ENCODE data around the gene PLXDC1. TPM values are rescaled to one million over a fixed set of nuclear protein-coding genes. Genes with fewer than 3 reads are reported as not detected.

The PLXDC1 gene
- total and polyA plus RNA-seq, 2 donors (not counting 1 experiment from before 2014, with no cell fraction given): 5.8 to 6.3 TPM

DNA sequence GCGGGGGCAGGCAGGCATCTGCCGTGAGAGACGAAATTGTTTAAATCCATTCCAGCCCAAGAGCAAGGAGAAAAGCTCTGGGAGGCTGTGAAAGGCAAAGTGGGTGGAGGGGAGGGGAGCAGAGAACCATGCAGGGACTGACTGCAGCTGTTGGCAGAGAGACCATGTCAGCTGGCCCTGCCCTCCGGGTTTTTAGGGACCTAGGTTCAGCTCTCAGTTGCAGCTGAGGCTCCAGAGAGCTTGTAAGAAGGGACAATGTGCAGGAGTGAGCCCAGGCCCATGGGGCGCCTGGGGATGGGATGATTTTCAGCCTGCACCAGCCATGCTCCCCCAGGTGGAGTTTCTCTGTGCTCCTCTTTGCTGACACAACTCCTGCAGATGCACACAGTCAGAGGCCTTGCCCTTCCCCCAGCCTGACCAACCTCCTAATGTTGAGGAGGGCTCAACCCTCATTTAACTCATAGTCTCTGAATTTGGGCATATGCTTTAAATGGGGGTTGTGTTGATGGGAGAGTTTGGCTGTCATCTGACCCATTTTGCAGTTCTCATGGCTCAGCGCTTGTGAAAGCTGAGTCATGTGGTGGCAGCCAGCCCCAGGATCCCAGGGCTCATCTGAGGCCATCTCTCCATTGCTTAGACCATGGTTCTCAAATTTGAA, 70.9 kb downstream of the PLXDC1 start:
- no peak overlapping the region for H3K9ac ChIP-seq (ENCODE audit: insufficient read depth, low read length)
- TF ChIP-seq, protein P1, sequence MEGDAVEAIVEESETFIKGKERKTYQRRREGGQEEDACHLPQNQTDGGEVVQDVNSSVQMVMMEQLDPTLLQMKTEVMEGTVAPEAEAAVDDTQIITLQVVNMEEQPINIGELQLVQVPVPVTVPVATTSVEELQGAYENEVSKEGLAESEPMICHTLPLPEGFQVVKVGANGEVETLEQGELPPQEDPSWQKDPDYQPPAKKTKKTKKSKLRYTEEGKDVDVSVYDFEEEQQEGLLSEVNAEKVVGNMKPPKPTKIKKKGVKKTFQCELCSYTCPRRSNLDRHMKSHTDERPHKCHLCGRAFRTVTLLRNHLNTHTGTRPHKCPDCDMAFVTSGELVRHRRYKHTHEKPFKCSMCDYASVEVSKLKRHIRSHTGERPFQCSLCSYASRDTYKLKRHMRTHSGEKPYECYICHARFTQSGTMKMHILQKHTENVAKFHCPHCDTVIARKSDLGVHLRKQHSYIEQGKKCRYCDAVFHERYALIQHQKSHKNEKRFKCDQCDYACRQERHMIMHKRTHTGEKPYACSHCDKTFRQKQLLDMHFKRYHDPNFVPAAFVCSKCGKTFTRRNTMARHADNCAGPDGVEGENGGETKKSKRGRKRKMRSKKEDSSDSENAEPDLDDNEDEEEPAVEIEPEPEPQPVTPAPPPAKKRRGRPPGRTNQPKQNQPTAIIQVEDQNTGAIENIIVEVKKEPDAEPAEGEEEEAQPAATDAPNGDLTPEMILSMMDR (conservative IDR thresholded peaks at IDR 0.05 in 1 of 2, IDR thresholded peaks at IDR 0.05 in 1 of 2; ENCODE audit: low read depth in 1 of 2, low read length in 2 of 2): no peak
- TF ChIP-seq EZH2 (IDR thresholded peaks at IDR 0.05; ENCODE audit: low read length, missing control alignments): no peak
- no peak overlapping the region for H3K4me3 ChIP-seq (replicated peaks in 1 of 4; ENCODE audit: control extremely low read depth in 1 of 4, insufficient read depth in 1 of 4, low read depth in 3 of 4, low read length in 4 of 4)
- no peak overlapping the region for H3K27ac ChIP-seq (ENCODE audit: insufficient read depth, low read length)
- H3K4me2 ChIP-seq (ENCODE audit: extremely low read depth, insufficient read depth, low read length): no peak overlapping the region
- peak; percentile 49 to 56 for DNase-seq (ENCODE audit: low read depth in 2 of 2)
- H3K4me1 ChIP-seq (ENCODE audit: control insufficient read depth, extremely low read depth, insufficient read depth, low read length): peaks cover 10% of the 10 kb centered on the region
- no peak overlapping the region for H2AFZ ChIP-seq (ENCODE audit: low read length)
- H3K36me3 ChIP-seq (ENCODE audit: control insufficient read depth, insufficient read depth, low read length): no peaks in the 10 kb centered on the region
- H3K27me3 ChIP-seq (ENCODE audit: control insufficient read depth, insufficient read depth, low read length): peaks cover 14% of the 10 kb centered on the region
- no peaks in the 10 kb centered on the region for H4K20me1 ChIP-seq (ENCODE audit: control insufficient read depth, extremely low read depth, insufficient read depth, low read length)
- H3K79me2 ChIP-seq (ENCODE audit: control insufficient read depth, insufficient read depth, low read length): no peaks in the 10 kb centered on the region
- no peaks in the 10 kb centered on the region for H3K9me3 ChIP-seq (ENCODE audit: control insufficient read depth, insufficient read depth, low read depth, low read length)

DNA sequence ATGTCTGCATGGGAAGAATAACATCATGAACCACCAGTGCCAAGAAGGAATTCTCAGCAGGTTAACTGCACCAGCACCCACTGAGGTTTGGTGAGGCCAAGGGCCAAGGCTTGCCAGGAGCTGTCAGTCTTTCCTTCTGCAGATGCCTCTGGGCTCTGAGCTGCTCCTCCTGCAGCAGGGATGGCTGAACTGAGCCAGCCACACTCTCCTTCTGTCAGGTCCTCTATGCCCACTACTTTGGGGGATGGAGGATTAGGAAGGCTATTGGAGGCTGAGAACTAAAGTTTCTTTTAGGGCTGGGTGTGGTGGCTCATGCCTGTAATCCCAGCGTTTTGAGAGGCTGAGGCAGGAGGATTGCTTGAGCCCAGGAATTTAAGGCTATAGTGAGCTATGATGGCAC, 71.6 kb downstream of the PLXDC1 start:
- Histone ChIP-seq H3K27ac (ENCODE audit: insufficient read depth, low read length) (no peak overlapping the region), H3K36me3 (ENCODE audit: control insufficient read depth, insufficient read depth, low read length) (no peaks in the 10 kb centered on the region), H3K9me3 (ENCODE audit: control insufficient read depth, insufficient read depth, low read depth, low read length) (no peaks in the 10 kb centered on the region), H2AFZ (ENCODE audit: low read length) (no peak overlapping the region), H3K27me3 (ENCODE audit: control insufficient read depth, insufficient read depth, low read length) (peaks cover 14% of the 10 kb centered on the region), H4K20me1 (ENCODE audit: control insufficient read depth, extremely low read depth, insufficient read depth, low read length) (no peaks in the 10 kb centered on the region), H3K4me1 (ENCODE audit: control insufficient read depth, extremely low read depth, insufficient read depth, low read length) (peaks cover 10% of the 10 kb centered on the region), H3K4me3 (replicated peaks in 1 of 4; ENCODE audit: control extremely low read depth in 1 of 4, insufficient read depth in 1 of 4, low read depth in 3 of 4, low read length in 4 of 4) (no peak overlapping the region), H3K4me2 (ENCODE audit: extremely low read depth, insufficient read depth, low read length) (no peak overlapping the region), H3K79me2 (ENCODE audit: control insufficient read depth, insufficient read depth, low read length) (no peaks in the 10 kb centered on the region), H3K9ac (ENCODE audit: insufficient read depth, low read length) (no peak overlapping the region)
- no peak for DNase-seq (ENCODE audit: low read depth in 2 of 2)
- TF ChIP-seq EZH2 (IDR thresholded peaks at IDR 0.05; ENCODE audit: low read length, missing control alignments): no peak
- TF ChIP-seq, protein P1 (conservative IDR thresholded peaks at IDR 0.05 in 1 of 2, IDR thresholded peaks at IDR 0.05 in 1 of 2; ENCODE audit: low read depth in 1 of 2, low read length in 2 of 2): no peak

DNA sequence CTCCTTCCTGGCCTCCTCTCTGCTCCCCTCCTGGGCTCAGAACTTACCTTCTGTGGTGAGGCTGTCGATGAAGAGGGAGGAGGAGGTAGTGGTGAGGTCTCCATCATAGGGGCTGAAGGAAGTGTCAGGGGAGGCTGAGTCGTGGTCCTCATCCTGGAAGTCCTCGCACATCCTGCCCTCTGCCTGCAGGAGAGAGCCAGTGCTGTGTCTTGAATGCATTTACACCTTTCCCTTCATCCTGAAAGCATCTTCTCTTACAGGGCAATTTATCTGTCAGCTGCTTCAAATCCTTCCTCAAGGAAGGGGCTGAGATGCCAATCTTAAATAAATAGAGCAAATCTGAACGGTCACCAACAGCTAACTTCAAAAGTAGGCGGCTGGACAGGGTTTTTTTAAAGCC, 73.6 kb downstream of the PLXDC1 start:
- DNase-seq (ENCODE audit: low read depth in 2 of 2): no peak
- TF ChIP-seq, protein P1 (conservative IDR thresholded peaks at IDR 0.05 in 1 of 2, IDR thresholded peaks at IDR 0.05 in 1 of 2; ENCODE audit: low read depth in 1 of 2, low read length in 2 of 2): peak in 1 of 2 donors; percentile 15
- TF ChIP-seq EZH2 (IDR thresholded peaks at IDR 0.05; ENCODE audit: low read length, missing control alignments): no peak
- Histone ChIP-seq H3K27ac (ENCODE audit: insufficient read depth, low read length) (no peak overlapping the region), H3K4me3 (replicated peaks in 1 of 4; ENCODE audit: control extremely low read depth in 1 of 4, insufficient read depth in 1 of 4, low read depth in 3 of 4, low read length in 4 of 4) (no peak overlapping the region), H4K20me1 (ENCODE audit: control insufficient read depth, extremely low read depth, insufficient read depth, low read length) (no peaks in the 10 kb centered on the region), H3K4me1 (ENCODE audit: control insufficient read depth, extremely low read depth, insufficient read depth, low read length) (peaks cover 10% of the 10 kb centered on the region), H3K9ac (ENCODE audit: insufficient read depth, low read length) (no peak overlapping the region), H3K27me3 (ENCODE audit: control insufficient read depth, insufficient read depth, low read length) (peaks cover 3% of the 10 kb centered on the region), H3K36me3 (ENCODE audit: control insufficient read depth, insufficient read depth, low read length) (no peaks in the 10 kb centered on the region), H3K4me2 (ENCODE audit: extremely low read depth, insufficient read depth, low read length) (no peak overlapping the region), H2AFZ (ENCODE audit: low read length) (no peak overlapping the region), H3K79me2 (ENCODE audit: control insufficient read depth, insufficient read depth, low read length) (no peaks in the 10 kb centered on the region), H3K9me3 (ENCODE audit: control insufficient read depth, insufficient read depth, low read depth, low read length) (no peaks in the 10 kb centered on the region)

Measured in fibroblast of lung (primary cell).